ACHN (cell line): ENCODE data around the gene ATP2B1.

ENCODE experiments used
- DNase-seq: peaks from one replicate; pipeline ENCODE4 v3.0.0-alpha.2; 2015
- in situ Hi-C: cut with HindIII; loops from 2 replicates; pipeline ENCODE4 v1.10.0; 2017; ENCODE audit warnings: low sequenced_read_pairs, low pct_ligation_motif_present, low pct_unique_long_range_greater_than_20kb

Gene ATP2B1

GRCh38 chr12:89672589-89672979 lies 36.1 kb downstream of the ATP2B1 start:
- no peak for DNase-seq
- in situ Hi-C loops = no loop called here

- in situ Hi-C loops = no loop called here
- peak; percentile 41 for DNase-seq
Observed at GRCh38 chr12:89671469-89671868, 37.2 kb downstream of the ATP2B1 start.

GRCh38 chr12:89669197-89669596 lies 39.4 kb downstream of the ATP2B1 start:
- in situ Hi-C loops = no loop called here
- DNase-seq = no peak

GRCh38 chr12:89665556-89665955 lies 43.1 kb downstream of the ATP2B1 start:
- no peak for DNase-seq
- in situ Hi-C loops = no loop called here

- no peak for DNase-seq
- in situ Hi-C loops = no loop called here
Observed at GRCh38 chr12:89664441-89664840, 44.2 kb downstream of the ATP2B1 start.

DNA sequence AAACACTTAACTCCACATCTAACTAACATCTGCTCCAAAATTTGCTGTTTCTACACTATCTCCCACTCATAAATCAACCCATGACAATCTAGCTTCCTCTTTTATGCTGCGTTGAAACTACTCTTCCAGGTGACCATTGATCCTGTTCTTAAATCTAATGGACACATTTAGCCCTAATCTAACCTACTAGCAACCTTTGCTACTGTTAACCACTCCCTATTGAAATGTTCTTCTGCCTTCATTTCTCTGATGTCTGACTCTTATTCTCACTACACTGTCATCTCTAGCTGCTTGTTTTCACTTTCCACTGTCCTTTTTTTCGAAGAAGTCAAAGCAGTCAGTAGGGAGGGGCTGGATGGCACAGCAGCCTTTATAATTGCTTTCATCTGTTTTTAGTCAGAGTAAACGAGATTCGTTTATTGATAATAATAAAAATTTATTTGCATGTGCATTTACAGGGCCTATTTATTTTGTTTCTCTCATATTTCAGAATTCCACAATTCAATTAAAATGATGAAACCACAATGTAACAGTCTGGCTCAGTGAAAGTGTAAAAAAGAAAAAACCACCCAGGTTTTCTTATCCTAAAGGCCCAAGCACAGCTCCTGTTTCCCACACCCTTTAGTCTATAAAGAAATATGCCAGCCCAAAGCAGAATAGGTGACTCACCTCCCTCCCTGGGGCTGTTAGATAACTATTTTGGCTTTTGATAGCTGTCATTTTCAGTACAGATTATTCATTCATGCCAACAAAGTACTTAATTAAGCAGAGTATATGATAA lies 44.9 kb downstream of the ATP2B1 start:
- peak; percentile 10 for DNase-seq
- in situ Hi-C loops = no loop called here

- DNase-seq = no peak
- in situ Hi-C loops = no loop called here
Observed at GRCh38 chr12:89662623-89663022, 46.0 kb downstream of the ATP2B1 start.

DNA sequence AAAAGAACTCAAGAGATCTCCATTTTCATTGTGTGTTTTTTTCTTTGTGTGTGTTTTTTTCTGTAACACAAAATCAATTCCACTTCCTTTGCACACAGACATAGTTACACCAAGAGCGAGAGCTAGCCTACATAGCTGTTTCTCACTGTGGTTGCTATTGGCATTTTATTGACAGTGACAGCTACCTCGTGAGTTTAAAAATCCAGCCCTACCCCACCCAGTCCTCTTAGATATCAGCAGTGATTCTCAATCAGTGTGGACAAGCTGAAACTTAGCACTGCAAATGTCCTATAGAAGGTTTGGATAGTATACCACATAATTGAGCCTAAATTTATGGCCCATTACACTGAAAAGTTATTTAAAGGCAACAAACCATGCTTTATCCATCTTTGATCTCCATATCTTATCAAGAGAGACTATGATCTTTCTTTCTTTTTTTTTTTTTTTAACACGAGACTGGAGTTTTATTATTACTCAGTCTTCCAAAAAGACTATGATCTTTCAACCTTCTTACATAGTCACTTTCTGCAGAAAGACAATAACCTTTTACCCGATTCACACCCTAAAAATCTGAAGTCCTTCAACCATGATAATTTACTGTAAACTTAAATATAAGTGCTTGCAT lies 46.8 kb downstream of the ATP2B1 start:
- in situ Hi-C loops = no loop called here
- no peak for DNase-seq

DNA sequence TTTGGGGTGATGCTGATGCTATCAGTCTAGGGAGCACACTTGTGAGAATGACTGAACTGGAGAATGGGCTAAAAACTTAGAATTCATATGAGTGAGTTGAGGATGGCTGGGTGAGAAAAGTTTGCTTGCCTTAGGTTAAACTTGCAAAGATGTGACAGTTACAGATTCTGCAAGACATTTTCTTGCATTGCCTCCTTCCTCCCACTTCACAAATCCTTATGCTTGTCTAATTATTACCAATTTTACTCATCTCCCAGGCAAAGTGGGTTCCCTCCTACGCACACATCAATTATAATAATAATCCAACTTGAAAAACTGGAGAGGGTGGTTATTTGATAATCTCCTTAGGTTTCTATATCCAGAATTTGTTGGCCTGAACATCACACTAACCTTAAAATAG lies 50.9 kb downstream of the ATP2B1 start:
- DNase-seq = no peak
- in situ Hi-C loops = no loop called here

- in situ Hi-C loops = no loop called here
Observed at GRCh38 chr12:89657066-89657465, 51.6 kb downstream of the ATP2B1 start.

DNA sequence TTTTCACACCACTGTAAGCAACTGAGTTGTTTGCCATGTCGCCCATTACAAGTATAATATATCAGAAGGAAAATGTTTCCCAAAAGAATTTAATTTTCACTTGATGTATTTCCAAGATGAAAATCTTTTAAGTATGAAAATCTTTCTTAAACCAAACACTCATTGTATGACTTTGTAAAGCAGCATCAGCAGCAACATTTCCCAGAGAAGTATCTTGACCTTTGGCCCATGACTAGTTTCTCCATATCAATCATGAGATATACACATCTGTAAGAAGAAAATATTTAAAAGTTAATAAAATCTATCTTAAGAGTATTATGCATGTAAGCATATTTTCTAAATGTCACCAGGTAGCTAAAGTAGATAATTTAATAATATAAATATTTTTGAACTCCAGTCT lies 52.8 kb downstream of the ATP2B1 start:
- in situ Hi-C loops = no loop called here

More at GRCh38 chr12:89657066-89657465, 51.6 kb downstream of the ATP2B1 start:
- DNase-seq = no peak

DNA sequence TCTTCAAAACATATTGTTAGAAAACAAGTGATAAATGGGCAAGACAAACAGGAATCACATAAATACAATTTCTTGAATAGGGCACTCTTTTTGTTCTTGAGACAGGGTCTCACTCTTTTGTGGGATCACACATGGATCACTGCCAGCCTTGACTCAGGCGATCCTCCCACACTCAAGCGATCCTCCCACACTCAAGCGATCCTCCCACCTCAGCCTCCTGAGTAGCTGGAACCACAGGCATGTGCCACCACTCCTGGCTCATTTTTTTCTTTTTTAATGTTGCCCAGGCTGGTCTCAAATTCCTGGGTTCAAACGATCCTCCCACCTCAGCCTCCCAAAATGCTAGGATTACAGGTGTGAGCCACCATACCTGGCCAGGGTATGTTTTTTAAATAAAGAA lies 57.4 kb downstream of the ATP2B1 start:
- DNase-seq = no peak
- in situ Hi-C loops = no loop called here

More for the DNA sequence above, 52.8 kb downstream of the ATP2B1 start:
- DNase-seq = no peak

- in situ Hi-C loops = no loop called here
Observed at GRCh38 chr12:89650239-89650638, 58.4 kb downstream of the ATP2B1 start.

GRCh38 chr12:89649820-89650219 lies 58.8 kb downstream of the ATP2B1 start:
- in situ Hi-C loops = no loop called here
- no peak for DNase-seq

More at GRCh38 chr12:89650239-89650638, 58.4 kb downstream of the ATP2B1 start:
- DNase-seq = no peak

DNA sequence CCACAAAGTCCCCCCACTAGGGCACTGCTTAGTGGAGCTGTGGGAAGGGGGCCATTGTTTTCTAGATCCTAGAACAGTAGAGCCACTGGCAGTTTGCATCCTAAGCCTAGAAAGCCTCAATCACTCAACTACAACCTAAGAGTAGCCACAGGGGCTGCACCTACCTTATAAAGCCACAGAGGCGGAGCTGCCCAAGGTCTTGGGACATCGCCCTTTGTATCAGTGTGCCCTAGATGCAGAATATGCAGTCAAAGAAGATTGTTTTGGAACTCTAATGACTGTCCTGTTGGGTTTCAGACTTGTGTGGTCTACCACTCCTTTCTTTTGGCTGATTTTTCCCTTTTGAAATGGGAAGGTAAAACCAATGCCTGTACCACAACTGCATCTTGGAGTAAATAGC lies 59.5 kb downstream of the ATP2B1 start:
- DNase-seq = no peak
- in situ Hi-C loops = no loop called here

DNA sequence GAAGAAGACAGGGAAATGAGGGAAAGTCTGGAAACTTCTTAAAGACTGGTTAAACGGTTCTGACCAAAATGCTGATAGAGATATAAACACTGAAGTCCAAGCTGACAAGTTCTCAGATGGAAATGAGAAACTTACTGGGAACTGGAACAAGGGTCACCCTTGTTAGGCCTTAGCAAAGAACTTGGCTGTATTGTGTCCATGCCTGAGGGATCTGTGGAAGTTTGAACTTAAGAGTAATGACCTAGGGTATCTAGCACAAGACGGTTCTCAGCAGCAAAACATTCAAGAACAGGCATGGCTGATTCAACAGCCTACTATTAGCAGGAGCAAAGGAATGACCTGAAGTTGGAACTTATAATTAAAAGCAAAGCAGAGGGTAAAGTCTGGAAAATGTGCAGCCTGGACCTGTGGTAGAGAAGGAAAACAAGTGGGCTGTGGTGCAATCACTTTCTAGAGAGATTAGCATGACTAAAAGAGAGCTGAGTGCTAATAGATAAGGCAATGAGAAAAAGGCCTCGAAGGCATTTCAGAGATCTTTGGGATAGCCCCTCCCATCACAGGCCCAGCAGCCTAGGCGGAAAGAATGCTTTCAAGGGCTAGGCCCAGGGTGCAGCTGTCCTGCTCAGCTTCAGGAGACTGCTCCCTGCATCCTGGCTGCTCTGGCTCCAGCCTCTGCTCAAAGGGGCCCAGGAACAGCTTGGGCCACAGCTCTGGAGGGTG lies 60.3 kb downstream of the ATP2B1 start:
- no peak for DNase-seq
- in situ Hi-C loops = no loop called here

DNA sequence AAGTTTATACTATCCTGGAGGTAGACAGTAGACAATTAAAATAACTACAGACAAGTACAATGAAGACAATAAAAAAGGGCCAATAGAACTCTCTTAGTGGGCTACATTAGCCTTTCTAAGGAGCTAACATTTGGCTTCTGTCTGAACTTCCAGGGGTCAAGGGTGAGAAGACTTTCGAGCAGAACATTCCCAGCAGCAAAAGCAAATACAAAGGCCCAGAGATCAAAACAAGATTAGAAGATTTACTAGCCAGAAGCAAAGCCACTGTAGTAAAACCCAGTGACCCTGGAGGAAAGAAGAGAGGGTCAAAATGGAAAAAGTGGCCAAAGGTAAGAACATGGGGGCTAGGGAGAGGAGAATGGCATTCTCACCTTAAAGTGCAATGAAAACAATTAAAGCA lies 63.2 kb downstream of the ATP2B1 start:
- in situ Hi-C loops = no loop called here
- DNase-seq = no peak

DNA sequence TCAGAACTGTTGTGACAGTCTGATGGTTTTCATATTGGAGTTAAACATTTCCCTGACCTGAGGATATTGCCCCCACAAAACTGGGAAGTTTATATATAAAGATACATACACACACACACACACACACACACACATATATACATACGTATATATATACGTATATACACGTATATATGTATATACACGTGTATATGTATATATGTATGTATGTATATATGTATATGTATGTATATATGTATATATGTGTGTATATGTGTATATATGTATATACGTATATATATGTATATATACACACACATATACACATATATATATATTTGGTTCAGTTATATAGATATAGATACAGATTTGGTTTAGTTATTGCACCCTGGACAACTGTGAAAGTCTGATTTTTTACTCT lies 65.7 kb downstream of the ATP2B1 start:
- in situ Hi-C loops = no loop called here
- DNase-seq = no peak

- DNase-seq = no peak
- in situ Hi-C loops = no loop called here
Observed at GRCh38 chr12:89636776-89637160, 71.9 kb downstream of the ATP2B1 start.
